Measurements from ENCODE around the gene RASGRP2.

The RASGRP2 gene

DNA sequence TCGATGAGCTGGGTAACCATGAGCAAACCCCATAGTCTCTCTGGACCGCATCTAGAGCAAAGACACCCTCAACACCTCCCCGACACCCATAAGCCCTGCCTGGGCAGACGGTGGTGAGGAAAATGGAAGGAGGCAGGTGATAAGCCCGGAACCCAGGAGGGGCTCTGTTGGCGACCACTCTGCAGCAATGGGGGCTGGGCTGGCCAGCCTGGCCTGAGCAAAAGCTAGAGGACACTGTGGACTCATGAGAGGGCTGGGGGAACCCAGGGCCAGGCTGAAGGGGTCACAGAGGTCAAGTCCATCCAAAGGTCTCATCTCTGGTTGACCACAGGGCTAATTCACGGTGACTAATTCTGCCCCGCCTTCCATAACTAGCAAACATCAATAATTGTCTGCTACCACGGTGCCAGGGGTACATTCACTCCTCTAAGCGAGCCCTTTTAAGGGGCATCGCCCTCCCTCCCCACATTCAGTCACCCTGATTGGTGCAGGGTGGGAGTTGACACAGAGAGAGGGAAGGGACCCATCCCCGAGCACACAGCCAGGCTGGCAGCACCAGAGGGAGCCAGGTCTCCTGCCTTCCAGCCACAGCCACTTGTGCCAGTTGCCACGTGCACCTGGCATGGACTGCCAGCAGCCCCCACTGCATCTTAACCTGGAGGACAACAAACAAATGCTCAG, 11.9 kb upstream of the RASGRP2 start:
- no peak for DNase-seq

GRCh38 chr11:64754919-64755662, 11.1 kb upstream of the RASGRP2 start:
- no peak for DNase-seq

- no peak for DNase-seq
These were observed 10.4 kb upstream of the RASGRP2 start for GRCh38 chr11:64754124-64754918.

- no peak for DNase-seq
These were observed 9.6 kb upstream of the RASGRP2 start for GRCh38 chr11:64753380-64754123.

GRCh38 chr11:64753019-64753379, 9.1 kb upstream of the RASGRP2 start:
- no peak for DNase-seq

DNA sequence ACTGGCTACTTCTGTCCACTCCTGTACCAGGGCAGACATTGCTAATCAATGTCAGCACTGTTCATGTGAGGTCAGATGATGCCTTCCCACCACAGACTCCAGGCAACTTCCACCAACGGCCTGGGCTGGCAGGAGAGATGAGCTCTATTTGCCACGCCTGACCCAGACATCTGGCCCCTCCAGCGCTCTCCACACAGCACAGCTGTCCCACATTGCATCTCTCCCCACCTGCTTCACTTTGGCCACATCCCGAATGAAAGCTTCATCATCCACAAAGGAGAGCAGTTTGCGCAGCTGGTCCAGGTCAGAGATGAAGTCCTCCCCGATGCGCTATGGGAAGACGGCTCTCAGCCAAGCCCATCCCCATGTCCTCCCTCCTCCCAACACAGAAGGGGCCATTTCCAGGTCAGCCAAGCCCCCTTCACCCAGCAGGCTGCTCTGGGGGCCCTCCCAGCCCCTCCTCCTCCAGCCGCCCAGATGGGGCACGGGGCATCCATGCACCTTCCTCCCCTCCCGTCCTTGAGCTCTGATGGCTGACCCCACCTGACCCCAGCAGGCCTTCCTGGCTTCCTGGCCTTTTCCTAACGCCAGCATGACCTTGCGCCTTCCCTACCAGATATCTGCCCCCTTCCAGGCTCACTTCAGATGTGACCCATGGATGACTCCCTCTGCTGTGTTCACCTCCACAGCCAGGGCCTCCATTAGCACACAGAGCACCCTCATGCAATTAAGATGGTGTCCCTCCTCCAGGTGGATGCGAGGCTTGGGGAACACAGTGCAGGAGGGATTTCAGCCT, 8.4 kb upstream of the RASGRP2 start:
- DNase-seq: no peak

DNA sequence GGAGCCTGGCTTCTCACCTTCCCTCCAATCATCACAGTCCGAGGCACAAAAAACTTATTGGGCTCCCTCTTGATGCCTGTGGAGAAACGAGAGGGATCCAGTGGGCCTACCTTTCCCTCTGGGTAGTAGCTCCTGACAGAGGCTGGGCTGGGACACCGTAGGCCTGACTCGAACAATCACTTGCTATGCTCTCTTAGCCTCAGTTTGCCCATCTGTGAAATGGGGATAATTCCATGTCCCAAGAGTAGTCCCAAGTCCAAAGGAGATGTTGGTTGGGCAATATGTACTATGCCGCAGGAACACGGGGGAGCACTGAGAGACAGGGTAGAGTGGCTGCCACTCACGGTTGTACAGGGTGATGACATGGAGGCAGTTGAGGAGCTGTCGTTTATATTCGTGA, 7.6 kb upstream of the RASGRP2 start:
- DNase-seq: no peak

DNA sequence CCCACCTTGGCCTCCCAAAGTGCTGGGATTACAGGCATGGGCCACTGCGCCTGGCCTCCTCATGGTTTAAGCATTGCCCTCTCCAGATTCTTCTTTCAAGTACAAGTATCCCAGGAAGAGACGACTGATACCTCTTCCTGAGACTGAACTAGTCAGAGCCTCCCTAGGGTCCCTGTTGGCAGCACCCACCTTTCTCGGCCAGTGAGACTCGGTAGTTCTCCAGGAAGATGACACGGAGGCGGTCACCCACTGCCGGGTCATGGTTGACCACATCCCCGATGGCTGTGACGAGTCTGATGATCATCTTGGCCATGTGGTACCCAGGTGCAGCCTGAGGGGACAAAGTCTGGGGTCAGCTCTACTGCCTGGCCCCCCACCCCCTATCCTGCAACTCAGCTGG, 7.2 kb upstream of the RASGRP2 start:
- DNase-seq: no peak

DNA sequence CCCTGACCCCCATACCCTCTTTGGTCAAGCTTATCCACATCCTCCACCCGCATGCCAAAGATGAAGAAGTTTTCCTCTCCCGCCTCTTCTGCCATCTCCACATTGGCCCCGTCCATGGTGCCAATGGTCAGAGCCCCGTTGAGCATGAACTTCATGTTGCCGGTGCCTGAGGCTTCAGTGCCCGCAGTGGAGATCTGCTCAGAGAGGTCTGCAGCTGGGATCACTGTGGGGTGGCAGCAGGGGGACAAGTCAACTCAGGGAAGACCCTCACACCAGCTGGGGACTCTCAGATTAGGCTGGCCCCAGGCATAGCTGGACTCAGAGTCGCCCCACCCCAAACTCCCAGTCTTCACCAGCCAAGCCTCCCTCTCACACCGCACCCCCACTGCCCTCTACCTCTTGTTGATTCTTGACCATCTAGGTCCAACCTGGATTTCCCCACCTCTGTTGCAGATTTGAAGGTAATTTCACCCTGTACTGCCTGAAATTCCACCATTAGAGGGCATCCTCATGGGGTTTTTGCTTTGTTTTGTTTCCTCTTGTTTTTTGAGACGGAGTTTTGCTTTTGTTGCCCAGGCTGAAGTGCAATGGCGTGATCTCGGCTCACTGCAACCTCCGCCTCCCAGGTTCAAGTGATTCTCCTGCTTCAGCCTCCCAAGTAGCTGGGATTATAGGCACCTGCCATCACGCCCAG, 6.6 kb upstream of the RASGRP2 start:
- DNase-seq: no peak

DNA sequence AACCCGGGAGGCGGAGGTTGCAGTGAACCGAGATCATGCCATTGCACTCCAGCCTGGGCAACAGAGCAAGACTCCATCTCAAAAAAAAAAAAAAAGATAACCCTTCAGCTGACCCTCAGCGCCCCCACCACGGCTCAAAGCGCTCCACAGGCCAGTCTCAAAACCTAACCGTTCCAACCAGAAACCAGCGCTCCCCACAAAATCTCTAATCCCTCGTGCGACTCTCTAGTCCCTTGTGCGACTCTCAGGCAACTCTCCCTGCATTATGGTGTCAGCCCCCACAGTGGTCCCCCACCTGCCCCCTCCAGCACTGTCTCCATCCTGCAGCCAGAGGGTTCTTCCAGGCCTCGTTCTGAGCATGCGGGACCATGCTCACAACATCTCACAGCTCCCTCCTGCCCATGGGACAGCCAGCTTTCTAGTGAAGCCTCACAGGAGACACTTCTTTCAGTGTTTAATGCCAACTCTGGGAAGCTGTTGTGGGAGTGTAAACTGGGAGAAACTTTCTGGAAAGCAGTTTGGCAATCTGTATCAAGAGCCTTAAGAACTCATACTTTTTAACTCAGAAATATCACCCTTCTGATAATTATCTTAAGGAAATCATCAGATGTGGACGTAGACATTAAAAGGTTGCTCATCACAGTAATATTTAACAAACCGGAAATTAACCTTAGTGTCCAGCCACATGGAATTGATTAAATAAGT, 4.2 kb upstream of the RASGRP2 start:
- DNase-seq: no peak

- DNase-seq: no peak
These were observed 2.5 kb upstream of the RASGRP2 start for GRCh38 chr11:64746486-64746885.

DNA sequence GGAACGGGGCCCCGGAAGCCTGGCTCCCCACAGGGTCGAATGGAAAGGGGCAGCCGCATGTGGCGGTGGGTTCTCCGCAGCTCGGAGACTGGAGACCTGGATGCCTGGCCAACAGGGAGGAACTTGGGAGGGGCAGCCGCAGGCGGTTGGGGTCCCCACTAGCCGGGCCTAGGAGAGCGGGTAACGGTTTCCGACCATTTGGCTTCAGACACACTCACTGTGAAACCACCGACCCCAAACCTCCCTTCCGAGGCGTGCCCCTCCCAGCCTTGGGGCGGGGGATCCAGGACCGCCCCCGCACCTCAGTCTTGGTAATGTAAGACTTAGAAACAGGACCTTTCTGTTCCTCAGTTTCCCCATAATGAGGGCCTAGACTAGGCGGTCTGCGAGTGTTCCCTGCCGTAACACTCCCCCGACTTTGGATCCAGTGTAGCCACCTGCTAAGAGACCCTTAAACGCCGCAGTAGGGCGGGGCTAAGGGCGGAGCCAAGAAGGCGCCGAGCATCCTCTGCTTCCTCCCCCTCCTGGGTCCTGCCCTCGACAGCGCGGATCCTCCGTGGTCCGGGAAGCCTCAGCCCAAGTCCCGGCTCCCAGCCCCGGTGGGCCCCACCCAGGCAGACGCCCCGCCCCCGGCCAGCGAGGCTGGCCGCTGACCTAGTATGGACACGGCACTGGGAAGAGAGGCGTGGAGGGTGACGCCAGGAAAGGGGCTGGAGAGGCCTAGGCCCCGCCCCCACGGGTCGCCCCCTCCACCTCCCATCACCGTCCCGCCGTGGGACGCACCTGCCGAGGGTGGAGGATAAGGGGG, 1.8 kb upstream of the RASGRP2 start:
- peak; percentile 40 for DNase-seq

GRCh38 chr11:64745189-64745520, 1.2 kb upstream of the RASGRP2 start:
- DNase-seq: no peak

GRCh38 chr11:64744544-64745188, 724 bp upstream of the RASGRP2 start:
- no peak for DNase-seq

- peak; percentile 51 for DNase-seq
These were observed 902 bp downstream of the RASGRP2 start for GRCh38 chr11:64742889-64743590.

DNA sequence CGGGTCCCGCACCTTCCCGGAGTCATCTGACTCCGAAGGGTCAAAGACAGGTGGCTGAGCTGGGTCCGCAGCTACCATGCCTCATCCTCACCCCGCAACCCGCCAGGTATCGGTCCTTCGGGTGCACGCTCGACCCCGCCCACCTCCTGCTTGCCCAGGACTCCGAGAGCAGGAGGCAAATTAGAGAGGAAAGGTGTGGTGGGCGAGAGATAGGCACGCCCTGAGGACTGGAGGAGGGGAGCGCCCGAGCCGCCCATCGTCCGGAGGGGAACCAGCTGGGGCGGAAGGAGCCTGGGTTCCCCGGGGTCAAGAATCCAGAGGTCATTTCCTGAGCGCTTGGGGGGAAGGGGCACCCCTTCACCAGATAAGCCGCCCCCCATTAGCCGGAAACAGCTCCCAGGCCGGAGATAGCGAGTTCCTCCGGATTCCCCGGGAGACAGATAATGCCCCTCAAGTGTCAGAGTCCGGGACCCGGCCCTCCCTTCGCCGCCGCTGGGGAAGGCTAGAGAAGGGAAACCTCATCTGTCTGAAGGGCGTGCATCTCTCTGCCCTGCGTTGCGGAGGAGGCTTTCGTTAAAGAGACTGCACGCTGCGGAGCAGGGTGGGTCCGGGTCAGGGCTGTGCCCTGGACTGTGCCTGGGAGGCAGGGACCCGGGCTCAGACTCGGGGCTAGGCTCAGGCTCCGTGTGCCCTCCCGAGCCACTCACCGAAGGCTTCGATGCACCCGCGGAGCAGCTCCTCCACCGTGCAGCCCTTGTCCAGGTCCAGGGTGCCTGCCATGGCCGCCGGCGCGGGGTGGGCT, 1.7 kb downstream of the RASGRP2 start:
- DNase-seq: no peak

DNA sequence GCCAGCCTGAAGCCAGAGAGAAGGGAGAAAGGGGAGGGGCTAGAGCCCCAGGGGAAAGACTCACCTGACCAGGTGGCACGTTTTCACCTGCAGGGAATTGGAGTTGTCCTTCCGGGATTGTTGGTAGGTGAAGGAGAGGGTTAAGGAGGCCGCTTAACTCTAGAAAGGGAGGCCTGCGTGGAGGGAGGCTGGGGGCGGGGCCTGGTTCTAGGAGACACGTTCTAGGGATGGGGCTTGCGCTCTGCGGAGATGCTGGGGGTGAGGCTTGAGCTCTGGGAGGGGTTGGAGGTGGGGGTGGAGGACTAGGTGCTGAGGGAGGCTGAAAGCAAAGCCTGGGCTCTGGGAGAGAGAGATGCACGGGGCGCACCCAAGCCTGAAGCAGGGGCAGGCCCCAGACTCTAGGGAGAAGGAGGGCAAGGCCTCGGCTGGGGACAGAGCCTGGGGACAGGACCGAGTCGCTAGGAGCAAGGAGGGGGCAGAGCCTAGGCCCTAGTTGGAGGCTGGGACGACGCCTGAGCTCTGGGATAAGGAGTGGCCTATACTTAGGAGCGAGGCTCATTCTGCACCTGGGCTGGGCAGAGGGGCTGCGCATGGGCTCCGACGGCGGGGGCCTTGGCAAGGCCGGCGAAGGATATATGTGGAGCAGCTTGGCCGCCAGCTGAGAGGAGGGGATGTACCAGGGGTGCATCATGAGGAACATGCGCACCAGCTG, 2.4 kb downstream of the RASGRP2 start:
- no peak for DNase-seq

Data from fibroblast of skin of scalp (primary cell).